Measurements from ENCODE around the gene MYMK. TPM values are rescaled to one million over a fixed set of nuclear protein-coding genes. Genes with fewer than 3 reads are reported as not detected.

The MYMK gene
- total and polyA plus RNA-seq, 2 of the 4 experiments (the other 2 are of a cell fraction) = not detected

- H3K9me3 ChIP-seq (ENCODE audit: control insufficient read depth, insufficient read depth, low read length) = no peaks in the 10 kb centered on the region
- no peak overlapping the region for H4K91ac ChIP-seq (ENCODE audit: insufficient read depth, low read depth, low read length)
- intact Hi-C loops (cut with micrococcal nuclease) (no loop called here), in situ Hi-C loops (cut with MboI; ENCODE audit: low sequenced_read_pairs) (no loop called here), dilution Hi-C loops (cut with HindIII; ENCODE audit: low sequenced_read_pairs, unreplicated experiment) (no loop called here)
- H3K79me1 ChIP-seq (ENCODE audit: low read depth in 1 of 2, low read length in 2 of 2) = no peaks in the 10 kb centered on the region
- BruUV-seq (replicated peaks) = no TSS peak
- no peaks in the 10 kb centered on the region for H3K36me3 ChIP-seq (ENCODE audit: control insufficient read depth, insufficient read depth, low read length)
- no peak overlapping the region for H2AK9ac ChIP-seq (replicated peaks; ENCODE audit: low read depth, low read length, poor library complexity)
- no peak overlapping the region for H3K56ac ChIP-seq (ENCODE audit: extremely low read depth, insufficient read depth, low read length)
- H4K20me1 ChIP-seq (ENCODE audit: insufficient read depth, low read length) = peaks cover 3% of the 10 kb centered on the region; the same call in 1 of the 2 replicates
- no peak overlapping the region for H4K5ac ChIP-seq (ENCODE audit: low read depth, low read length)
- H2AFZ ChIP-seq (replicated peaks; ENCODE audit: low read length, poor library complexity) = no peak overlapping the region
- 100% methylated on average over 1 of the region's 17 CpGs; no CpG with 5 or more reads in 1 of the 2 experiments for WGBS, 2 experiments (ENCODE audit: extremely low coverage in 2 of 2, insufficient read length in 1 of 2)
- no peaks in the 10 kb centered on the region for H3K4me1 ChIP-seq (ENCODE audit: control insufficient read depth, insufficient read depth, low read length)
- H2BK120ac ChIP-seq (ENCODE audit: low read depth, low read length) = no peak overlapping the region
- no peak overlapping the region for H3K18ac ChIP-seq (ENCODE audit: low read depth, low read length)
- CTCF ChIA-PET = no interaction called here
- TF ChIP-seq FOS (IDR thresholded peaks at IDR 0.05; ENCODE audit: low read depth, low read length) = no peak
- TF ChIP-seq CHD1 (IDR thresholded peaks at IDR 0.05; ENCODE audit: low read depth, low read length) = no peak
- no peak for TF ChIP-seq MAFK (IDR thresholded peaks at IDR 0.05; ENCODE audit: low read depth, low read length)
- no peak for TF ChIP-seq CTCF (conservative IDR thresholded peaks at IDR 0.05; ENCODE audit: low read depth, low read length)
- TF ChIP-seq CEBPB (IDR thresholded peaks at IDR 0.05; ENCODE audit: low read depth, low read length) = no peak
- no peak for TF ChIP-seq POLR2A (IDR thresholded peaks at IDR 0.05; ENCODE audit: low read depth, low read length)
- TF ChIP-seq MAZ (IDR thresholded peaks at IDR 0.05; ENCODE audit: borderline replicate concordance, low read depth, low read length) = no peak
- no peak for TF ChIP-seq USF2 (IDR thresholded peaks at IDR 0.05; ENCODE audit: low read depth, low read length)
- no peak for TF ChIP-seq BHLHE40 (IDR thresholded peaks at IDR 0.05; ENCODE audit: low read depth, low read length)
- H3K9ac ChIP-seq (ENCODE audit: low read depth, low read length) = no peak overlapping the region
- DNase-seq (no peak), ATAC-seq (ENCODE audit: low read depth) (no peak)
- no peak overlapping the region for H3K4me3 ChIP-seq (ENCODE audit: insufficient read depth, low read depth, low read length)
- H2BK5ac ChIP-seq (ENCODE audit: low read depth, low read length, poor library complexity, severe bottlenecking) = no peak overlapping the region
- no peak overlapping the region for H3K4me2 ChIP-seq (ENCODE audit: low read depth, low read length)
- peaks cover 6% of the 10 kb centered on the region; the same call in 1 of the 2 replicates for H3K9me1 ChIP-seq (ENCODE audit: insufficient read depth, low read length)
- peaks cover 51% of the 10 kb centered on the region for H3K27me3 ChIP-seq (ENCODE audit: control insufficient read depth, insufficient read depth, low read length)
- no peak overlapping the region for H2BK20ac ChIP-seq (ENCODE audit: low read depth, low read length)
- H2AK5ac ChIP-seq (ENCODE audit: low read depth, low read length) = no peak overlapping the region
- H3K23ac ChIP-seq (ENCODE audit: low read depth, low read length) = no peak overlapping the region
- H4K8ac ChIP-seq (ENCODE audit: low read depth in 2 of 2, low read length in 2 of 2) = no peak overlapping the region
- POLR2A ChIA-PET (ENCODE audit: unreplicated experiment) = no interaction called here
- H3K4ac ChIP-seq (ENCODE audit: low read depth, low read length) = no peak overlapping the region
- no peak overlapping the region for H2BK15ac ChIP-seq (ENCODE audit: low read depth, low read length)
- no peak overlapping the region for H3K14ac ChIP-seq (replicated peaks; ENCODE audit: low read depth, low read length)
- no peak overlapping the region for H3K27ac ChIP-seq (ENCODE audit: insufficient read depth, low read length)
Observed at GRCh38 chr9:133515615-133516255, 9.0 kb downstream of the MYMK start.
